Ascending aorta (tissue), 2 donors: Measurements from ENCODE around the gene GSN. TPM values are rescaled to one million over a fixed set of nuclear protein-coding genes. Genes with fewer than 3 reads are reported as not detected.

Source experiments
- DNase-seq, 2 donors: peaks; one replicate each; pipeline ENCODE4 v3.0.0-alpha.2; 2019; ENCODE audit warnings: low spot score in 2 of 2
- H3K27ac ChIP-seq, 2 donors: fragments of 200-600 bp; sonication (generic); one replicate each; pipeline ENCODE4 v1.5.1; 2016 to 2017; ENCODE audit warnings: mild to moderate bottlenecking in 1 of 2
- H3K27me3 ChIP-seq: fragments of 200-600 bp; sonication (generic); one replicate; pipeline ENCODE4 v1.5.1; 2017
- H3K36me3 ChIP-seq, 2 donors: fragments of 200-600 bp; sonication (generic); one replicate each; pipeline ENCODE4 v1.5.1; 2016
- H3K4me1 ChIP-seq, 2 donors: fragments of 200-600 bp; sonication (generic); one replicate each; pipeline ENCODE4 v1.5.1; 2016 to 2017; ENCODE audit warnings: mild to moderate bottlenecking in 1 of 2
- H3K4me3 ChIP-seq, 2 donors: fragments of 200-600 bp; sonication (generic); one replicate each; pipeline ENCODE4 v1.5.1; 2016 to 2017; ENCODE audit warnings: mild to moderate bottlenecking in 1 of 2
- H3K9me3 ChIP-seq, 2 donors: fragments of 200-600 bp; sonication (generic); one replicate each; pipeline ENCODE4 v1.5.1; 2016
- CTCF ChIP-seq, 3 experiments: fragments of 200-600 bp in 2 of 3; fragments of 450-650 bp in 1 of 3; sonication (generic) in 2 of 3; IDR thresholded peaks; one replicate each; pipeline ENCODE4 v1.5.1; 2016 to 2019; ENCODE audit warnings: antibody characterized with exemption in 3 of 3, mild to moderate bottlenecking in 1 of 3, moderate library complexity in 1 of 3
- intact Hi-C: fragments of 100-400 bp; cut with DNase I; formaldehyde crosslinking; loops from one replicate; pipeline ENCODE4 v1.15.1; 2023
- total RNA-seq: library from RNA; depleted of rRNA; stranded (reverse); fragments of >200 nt; gene quantifications from one replicate; pipeline ENCODE4 v1.1.0, GENCODE V29; 2016

Gene GSN
- total RNA-seq, 1 donor from 2014 or later = 3,012 TPM

- Histone ChIP-seq H3K4me3 (no peak overlapping the region), H3K36me3 (peaks cover 55 to 76% of the 10 kb centered on the region in 2 donors), H3K27me3 (no peaks in the 10 kb centered on the region), H3K27ac (peak overlapping the region; percentile 39 to 45), H3K4me1 (peaks cover 5 to 56% of the 10 kb centered on the region in 2 donors), H3K9me3 (no peaks in the 10 kb centered on the region)
- intact Hi-C loops = no loop called here
- TF ChIP-seq CTCF (IDR thresholded peaks at IDR 0.05) = no peak
- no peak for DNase-seq
Measured at GRCh38 chr9:121348221-121348620, 80.3 kb downstream of the GSN start.

- no peaks in the 10 kb centered on the region for H3K27me3 ChIP-seq
- H3K36me3 ChIP-seq = peaks cover 63 to 77% of the 10 kb centered on the region in 2 donors
- H3K4me3 ChIP-seq = no peak overlapping the region
- H3K27ac ChIP-seq = peak overlapping the region; percentile 39 to 45
- DNase-seq = no peak
- H3K4me1 ChIP-seq = peaks cover 5 to 56% of the 10 kb centered on the region in 2 donors
- intact Hi-C loops = no loop called here
- no peaks in the 10 kb centered on the region for H3K9me3 ChIP-seq
- TF ChIP-seq CTCF (IDR thresholded peaks at IDR 0.05) = no peak
Measured at GRCh38 chr9:121349009-121349408, 81.0 kb downstream of the GSN start.

- no peak for DNase-seq
- TF ChIP-seq CTCF (IDR thresholded peaks at IDR 0.05) = no peak
- Histone ChIP-seq H3K27me3 (no peaks in the 10 kb centered on the region), H3K27ac (peak overlapping the region; percentile 76 to 77), H3K36me3 (peaks cover 65 to 77% of the 10 kb centered on the region in 2 donors), H3K4me3 (no peak overlapping the region), H3K4me1 (peaks cover 5 to 54% of the 10 kb centered on the region in 2 donors), H3K9me3 (no peaks in the 10 kb centered on the region)
- intact Hi-C loops = no loop called here
Measured at GRCh38 chr9:121350036-121350435, 82.1 kb downstream of the GSN start.

- H3K4me3 ChIP-seq = peak overlapping the region in 1 of 2 donors; percentile 23
- H3K27me3 ChIP-seq = no peaks in the 10 kb centered on the region
- H3K4me1 ChIP-seq = peaks cover 5 to 54% of the 10 kb centered on the region in 2 donors
- DNase-seq = peak in 1 of 2 donors; percentile 95
- intact Hi-C loops = loop anchor here (1.0 kb wide), 1 partner anchor 18 kb away; no protein-coding TSS in a partner anchor
- H3K36me3 ChIP-seq = peaks cover 56 to 74% of the 10 kb centered on the region in 2 donors
- no peaks in the 10 kb centered on the region for H3K9me3 ChIP-seq
- no peak for TF ChIP-seq CTCF (IDR thresholded peaks at IDR 0.05)
- peak overlapping the region; percentile 76 to 77 for H3K27ac ChIP-seq
Measured at GRCh38 chr9:121350993-121351561, 83.1 kb downstream of the GSN start.

GRCh38 chr9:121353241-121354061 is 85.5 kb downstream of the GSN start:
- no peak for TF ChIP-seq CTCF (IDR thresholded peaks at IDR 0.05)
- no peak for DNase-seq
- H3K36me3 ChIP-seq = peaks cover 32 to 51% of the 10 kb centered on the region in 2 donors
- H3K27me3 ChIP-seq = no peaks in the 10 kb centered on the region
- peak overlapping the region; percentile 39 to 59 for H3K27ac ChIP-seq
- H3K4me1 ChIP-seq = peaks cover 5 to 48% of the 10 kb centered on the region in 2 donors
- intact Hi-C loops = no loop called here
- no peaks in the 10 kb centered on the region for H3K9me3 ChIP-seq
- H3K4me3 ChIP-seq = no peak overlapping the region
